ENCODE data around the gene TFDP1. TPM values are rescaled to one million over a fixed set of nuclear protein-coding genes. Genes with fewer than 3 reads are reported as not detected.

TFDP1 gene
- total RNA-seq, 1 donor: 102 TPM

- no peak for TF ChIP-seq CTCF (IDR thresholded peaks at IDR 0.05; ENCODE audit: insufficient read depth, low read length)
- no peak overlapping the region for H3K4me3 ChIP-seq (ENCODE audit: low read depth, low read length)
- no peak for DNase-seq (ENCODE audit: low read depth)
Observed at GRCh38 chr13:113539176-113539575, 45.4 kb upstream of the TFDP1 start.

- no peak for TF ChIP-seq CTCF (IDR thresholded peaks at IDR 0.05; ENCODE audit: insufficient read depth, low read length)
- no peak overlapping the region for H3K4me3 ChIP-seq (ENCODE audit: low read depth, low read length)
- DNase-seq (ENCODE audit: low read depth): no peak
Observed at GRCh38 chr13:113539822-113540221, 44.7 kb upstream of the TFDP1 start.

GRCh38 chr13:113540523-113540922 is 44.0 kb upstream of the TFDP1 start:
- TF ChIP-seq CTCF (IDR thresholded peaks at IDR 0.05; ENCODE audit: insufficient read depth, low read length): no peak
- no peak for DNase-seq (ENCODE audit: low read depth)
- no peak overlapping the region for H3K4me3 ChIP-seq (ENCODE audit: low read depth, low read length)

- DNase-seq (ENCODE audit: low read depth): no peak
- H3K4me3 ChIP-seq (ENCODE audit: low read depth, low read length): no peak overlapping the region
- TF ChIP-seq CTCF (IDR thresholded peaks at IDR 0.05; ENCODE audit: insufficient read depth, low read length): no peak
Observed at GRCh38 chr13:113542751-113543424, 41.7 kb upstream of the TFDP1 start.

- no peak for TF ChIP-seq CTCF (IDR thresholded peaks at IDR 0.05; ENCODE audit: insufficient read depth, low read length)
- DNase-seq (ENCODE audit: low read depth): no peak
- H3K4me3 ChIP-seq (ENCODE audit: low read depth, low read length): no peak overlapping the region
Observed at GRCh38 chr13:113544071-113544891, 40.3 kb upstream of the TFDP1 start.

GRCh38 chr13:113544896-113545295 is 39.7 kb upstream of the TFDP1 start:
- no peak overlapping the region for H3K4me3 ChIP-seq (ENCODE audit: low read depth, low read length)
- no peak for TF ChIP-seq CTCF (IDR thresholded peaks at IDR 0.05; ENCODE audit: insufficient read depth, low read length)
- DNase-seq (ENCODE audit: low read depth): no peak

Data from fibroblast of the aortic adventitia (primary cell).